ENCODE measurements around the gene SGIP1.

SGIP1 gene

DNA sequence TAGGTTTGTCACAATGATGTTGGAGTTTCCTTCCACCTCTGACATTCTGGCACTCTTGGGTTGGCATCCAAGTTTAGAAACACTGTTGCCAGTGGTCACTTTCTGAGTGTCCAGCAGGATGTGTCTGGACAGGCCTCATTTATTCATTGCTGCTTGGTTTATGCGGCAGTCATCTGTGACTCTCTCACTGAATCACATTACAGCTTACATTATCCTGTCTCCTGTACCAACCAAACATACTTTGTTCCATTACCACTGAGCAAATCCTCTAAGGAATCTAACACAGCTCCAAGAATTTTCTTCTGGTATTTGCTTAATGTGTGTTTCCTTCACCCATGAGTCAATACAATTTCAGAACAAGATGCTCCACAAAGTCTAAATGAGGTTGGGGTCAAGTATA, 19.9 kb downstream of the SGIP1 start:
- in situ Hi-C loops (cut with MboI; ENCODE audit: low sequenced_read_pairs, unreplicated experiment), result no loop called here
- DNase-seq (ENCODE audit: low spot score), result no peak
- TF ChIP-seq, protein P1, sequence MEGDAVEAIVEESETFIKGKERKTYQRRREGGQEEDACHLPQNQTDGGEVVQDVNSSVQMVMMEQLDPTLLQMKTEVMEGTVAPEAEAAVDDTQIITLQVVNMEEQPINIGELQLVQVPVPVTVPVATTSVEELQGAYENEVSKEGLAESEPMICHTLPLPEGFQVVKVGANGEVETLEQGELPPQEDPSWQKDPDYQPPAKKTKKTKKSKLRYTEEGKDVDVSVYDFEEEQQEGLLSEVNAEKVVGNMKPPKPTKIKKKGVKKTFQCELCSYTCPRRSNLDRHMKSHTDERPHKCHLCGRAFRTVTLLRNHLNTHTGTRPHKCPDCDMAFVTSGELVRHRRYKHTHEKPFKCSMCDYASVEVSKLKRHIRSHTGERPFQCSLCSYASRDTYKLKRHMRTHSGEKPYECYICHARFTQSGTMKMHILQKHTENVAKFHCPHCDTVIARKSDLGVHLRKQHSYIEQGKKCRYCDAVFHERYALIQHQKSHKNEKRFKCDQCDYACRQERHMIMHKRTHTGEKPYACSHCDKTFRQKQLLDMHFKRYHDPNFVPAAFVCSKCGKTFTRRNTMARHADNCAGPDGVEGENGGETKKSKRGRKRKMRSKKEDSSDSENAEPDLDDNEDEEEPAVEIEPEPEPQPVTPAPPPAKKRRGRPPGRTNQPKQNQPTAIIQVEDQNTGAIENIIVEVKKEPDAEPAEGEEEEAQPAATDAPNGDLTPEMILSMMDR (IDR thresholded peaks at IDR 0.05; ENCODE audit: borderline replicate concordance, control extremely low read depth, extremely low read depth, insufficient read depth, missing control alignments), result no peak

DNA sequence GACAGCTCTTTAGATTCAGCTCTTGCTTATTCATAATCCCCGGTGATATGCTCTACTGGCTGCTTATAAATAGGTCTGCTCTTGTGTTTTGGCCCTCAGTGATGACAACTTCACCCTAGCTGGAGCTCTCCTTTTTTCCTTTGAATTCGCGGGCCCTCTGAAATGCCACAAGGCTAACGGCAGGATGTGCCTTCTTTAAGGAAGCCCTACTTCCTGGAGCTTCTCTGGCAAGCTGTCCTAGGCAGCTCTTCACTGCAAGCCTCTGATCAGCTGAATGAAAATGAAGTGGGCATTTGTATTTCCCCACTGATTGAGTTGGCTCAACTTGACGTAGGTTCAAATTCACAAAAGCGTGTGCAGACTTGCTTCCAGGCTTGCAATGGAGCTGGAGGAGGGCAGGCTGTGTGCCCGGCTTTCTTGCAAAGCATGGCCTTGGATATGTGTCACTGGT, 22.2 kb downstream of the SGIP1 start:
- in situ Hi-C loops (cut with MboI; ENCODE audit: low sequenced_read_pairs, unreplicated experiment), result no loop called here
- TF ChIP-seq, protein P1 (IDR thresholded peaks at IDR 0.05; ENCODE audit: borderline replicate concordance, control extremely low read depth, extremely low read depth, insufficient read depth, missing control alignments), result no peak
- DNase-seq (ENCODE audit: low spot score), result no peak

DNA sequence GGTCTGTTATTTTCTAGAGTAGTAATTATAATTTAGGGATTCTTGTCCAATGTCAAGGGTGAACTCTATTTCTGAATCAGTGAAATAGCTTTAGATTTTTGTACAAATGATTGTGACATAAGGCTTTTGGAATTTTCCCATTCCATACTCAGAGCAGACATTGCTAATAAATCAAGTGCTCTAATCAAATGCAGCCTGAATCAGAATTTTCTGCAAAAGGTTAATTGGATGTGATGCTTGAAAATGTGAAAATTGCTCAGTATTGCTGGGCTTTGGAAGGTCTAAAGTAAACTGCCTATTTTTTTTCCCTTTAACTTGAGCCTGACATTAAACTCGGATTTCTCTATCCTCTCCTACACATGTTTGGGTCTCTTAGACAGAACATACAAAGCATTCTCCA, 23.2 kb downstream of the SGIP1 start:
- no peak for DNase-seq (ENCODE audit: low spot score)
- TF ChIP-seq, protein P1 (IDR thresholded peaks at IDR 0.05; ENCODE audit: borderline replicate concordance, control extremely low read depth, extremely low read depth, insufficient read depth, missing control alignments), result no peak
- in situ Hi-C loops (cut with MboI; ENCODE audit: low sequenced_read_pairs, unreplicated experiment), result no loop called here

DNA sequence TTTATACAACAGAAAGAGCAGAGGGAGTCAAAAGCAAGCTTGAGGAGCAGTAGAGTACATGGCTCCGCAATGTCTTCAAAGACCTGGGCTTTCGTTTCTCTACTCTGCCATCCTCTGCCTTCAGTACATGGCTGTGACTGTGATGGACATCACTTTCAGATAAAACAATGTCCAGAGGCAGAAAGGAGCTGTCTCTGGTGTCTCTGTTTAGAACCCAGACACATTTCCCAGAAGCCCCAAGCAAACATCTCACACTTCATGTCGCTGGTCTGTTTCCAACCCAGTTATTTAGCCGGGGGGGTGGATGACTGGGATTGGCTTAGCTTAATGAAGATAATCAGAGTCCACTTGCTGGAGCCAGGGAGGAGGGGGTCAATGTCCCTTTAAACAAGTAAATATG, 25.6 kb downstream of the SGIP1 start:
- DNase-seq (ENCODE audit: low spot score), result no peak
- in situ Hi-C loops (cut with MboI; ENCODE audit: low sequenced_read_pairs, unreplicated experiment), result no loop called here
- TF ChIP-seq, protein P1 (IDR thresholded peaks at IDR 0.05; ENCODE audit: borderline replicate concordance, control extremely low read depth, extremely low read depth, insufficient read depth, missing control alignments), result no peak

DNA sequence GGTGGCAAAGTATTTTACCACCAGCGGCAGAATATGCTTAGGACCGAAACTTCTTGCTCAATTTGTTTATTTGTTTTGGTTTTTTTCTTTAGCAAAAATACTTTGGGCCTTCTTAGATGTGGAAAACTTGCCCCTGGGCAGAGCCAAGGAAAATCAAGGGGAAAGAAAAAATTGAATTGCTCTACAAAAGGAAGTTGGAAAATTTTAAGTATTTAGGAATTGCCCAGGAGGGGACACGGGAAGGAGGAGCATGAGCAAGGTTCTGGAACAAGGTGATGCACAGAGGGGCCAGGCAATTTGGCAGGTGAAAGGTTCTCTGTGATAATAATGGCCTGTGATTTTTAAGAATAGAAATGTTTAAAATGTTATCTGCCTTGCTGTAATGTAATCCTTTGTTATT, 28.6 kb downstream of the SGIP1 start:
- DNase-seq (ENCODE audit: low spot score), result no peak
- in situ Hi-C loops (cut with MboI; ENCODE audit: low sequenced_read_pairs, unreplicated experiment), result no loop called here
- TF ChIP-seq, protein P1 (IDR thresholded peaks at IDR 0.05; ENCODE audit: borderline replicate concordance, control extremely low read depth, extremely low read depth, insufficient read depth, missing control alignments), result no peak

DNA sequence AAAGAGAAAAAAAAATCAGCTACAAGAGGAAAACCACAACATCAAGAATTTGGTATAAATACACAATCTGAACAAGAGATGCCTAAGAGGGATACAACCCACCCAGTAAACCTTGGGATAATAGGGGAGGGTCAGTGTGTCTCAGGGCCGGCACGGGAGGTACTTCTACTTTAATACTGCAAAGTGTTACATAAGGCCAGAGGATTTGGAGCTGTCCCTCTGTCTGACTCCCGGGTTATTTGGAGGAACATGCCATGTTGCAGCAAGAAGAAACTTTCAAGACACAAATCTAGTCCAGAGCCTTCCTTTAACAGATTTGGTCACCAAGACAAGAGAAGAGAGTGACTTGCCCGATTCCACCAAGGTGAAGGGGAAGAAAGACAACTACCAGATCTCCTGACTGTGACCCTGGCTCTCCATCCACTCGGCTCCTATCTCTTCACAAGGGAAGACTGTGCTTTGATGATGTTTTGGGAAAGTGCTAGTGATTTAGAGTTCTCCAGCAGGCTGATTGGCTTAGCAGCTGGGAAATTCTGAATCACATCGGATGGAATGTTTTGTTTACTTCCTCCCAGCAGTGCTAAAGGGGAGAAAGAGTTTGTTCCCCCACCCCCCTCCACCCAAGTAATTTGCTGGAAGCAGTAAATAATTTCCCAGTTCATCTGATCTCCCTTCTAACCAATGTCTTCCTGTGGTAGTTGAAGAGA, 29.3 kb downstream of the SGIP1 start:
- no peak for DNase-seq (ENCODE audit: low spot score)
- in situ Hi-C loops (cut with MboI; ENCODE audit: low sequenced_read_pairs, unreplicated experiment), result no loop called here
- TF ChIP-seq, protein P1 (IDR thresholded peaks at IDR 0.05; ENCODE audit: borderline replicate concordance, control extremely low read depth, extremely low read depth, insufficient read depth, missing control alignments), result no peak

Measured in GM13976 (cell line).